Measurements from ENCODE around the gene ACOT7. TPM values are rescaled to one million over a fixed set of nuclear protein-coding genes. Genes with fewer than 3 reads are reported as not detected.
"Not testable (repeated sequence)": the region's sequence is repeated elsewhere in the genome, so short reads cannot be mapped to it uniquely, and the experiment has no call there.

Gene ACOT7

GRCh38 chr1:6219641-6220040, 173.9 kb downstream of the ACOT7 start:
- H3K36me3 ChIP-seq (ENCODE audit: insufficient read depth, low read length) = peaks cover 26% of the 10 kb centered on the region
- not testable (repeated sequence) for H3K27me3 ChIP-seq (ENCODE audit: control insufficient read depth, insufficient read depth, low read length); H3K4me3 ChIP-seq (ENCODE audit: low read length); H3K9ac ChIP-seq (ENCODE audit: low read depth, low read length); H3K4me1 ChIP-seq (ENCODE audit: control insufficient read depth, insufficient read depth, low read length); H3K9me3 ChIP-seq (replicated peaks; ENCODE audit: low read length); H3K4me2 ChIP-seq (ENCODE audit: low read length)

DNA sequence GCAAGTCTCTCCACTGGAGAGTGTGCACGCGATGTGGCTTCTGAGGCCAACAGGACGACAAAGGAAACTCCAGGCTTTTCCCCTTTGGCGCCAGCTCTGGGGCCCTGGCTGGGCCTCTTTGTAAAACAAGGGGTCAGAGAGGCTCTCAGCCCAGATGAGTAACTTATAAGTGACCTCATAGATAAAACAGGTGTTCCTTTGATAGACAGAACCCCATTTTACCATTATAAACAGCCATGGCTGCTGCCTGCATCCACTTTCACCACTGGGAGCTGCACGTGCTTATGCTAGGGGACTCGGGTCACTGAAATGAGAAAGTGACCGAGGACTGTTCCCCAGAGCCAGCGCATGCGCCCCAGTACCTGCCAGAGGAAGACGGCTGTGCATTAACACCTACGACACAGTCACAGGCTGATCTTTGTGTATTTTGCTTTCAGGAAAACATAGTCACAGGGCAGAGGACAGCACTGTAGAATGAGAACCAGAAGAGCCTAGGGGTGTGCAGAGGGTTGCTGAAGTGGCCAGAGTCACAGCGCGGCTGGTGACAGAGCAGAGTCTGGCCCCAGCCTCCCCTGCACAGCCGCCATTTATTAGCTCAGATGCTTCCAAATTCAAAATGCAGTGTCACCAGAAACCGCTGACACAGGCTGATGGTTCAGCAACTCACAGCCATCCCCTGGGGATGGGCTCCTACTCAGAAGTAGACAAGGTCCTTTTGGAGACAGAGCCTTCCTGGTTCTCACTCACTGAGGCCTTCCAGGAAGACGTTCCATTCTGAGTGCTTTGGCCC, 175.0 kb downstream of the ACOT7 start:
- H3K36me3 ChIP-seq (ENCODE audit: insufficient read depth, low read length) = peaks cover 15% of the 10 kb centered on the region
- H3K4me1 ChIP-seq (ENCODE audit: control insufficient read depth, insufficient read depth, low read length) = peaks cover 4% of the 10 kb centered on the region
- no peak overlapping the region for H3K9ac ChIP-seq (ENCODE audit: low read depth, low read length)
- H3K4me3 ChIP-seq (ENCODE audit: low read length) = no peak overlapping the region
- H3K9me3 ChIP-seq (replicated peaks; ENCODE audit: low read length) = no peaks in the 10 kb centered on the region
- no peaks in the 10 kb centered on the region for H3K27me3 ChIP-seq (ENCODE audit: control insufficient read depth, insufficient read depth, low read length)
- H3K4me2 ChIP-seq (ENCODE audit: low read length) = no peak overlapping the region

Small RNAs within 50 kb of the gene (small RNA-seq; reads per million reads assigned to genes)
- not detected for gene MIR4252

All from skeletal muscle satellite cell (primary cell).